Measurements from ENCODE around the gene IGSF3. TPM values are rescaled to one million over a fixed set of nuclear protein-coding genes. Genes with fewer than 3 reads are reported as not detected.

The IGSF3 gene
- total and polyA plus RNA-seq, 2 experiments from 2014 or later = 7.3 to 37.8 TPM

- no peak for TF ChIP-seq ZNF462 (CRISPR knock-in tag; IDR thresholded peaks at IDR 0.05)
- TF ChIP-seq POLR2AphosphoS5 (IDR thresholded peaks at IDR 0.05; ENCODE audit: low read depth) = no peak
Observed at GRCh38 chr1:116529199-116529631, 138.3 kb downstream of the IGSF3 start (continued).

- Histone ChIP-seq H3F3A (replicated peaks; ENCODE audit: low read depth) (no peaks in the 10 kb centered on the region), H2AFZ (no peak overlapping the region), H4K20me1 (replicated peaks; ENCODE audit: insufficient read depth) (no peaks in the 10 kb centered on the region), H3K4me2 (no peak overlapping the region), H3K79me2 (replicated peaks; ENCODE audit: insufficient read depth) (no peaks in the 10 kb centered on the region), H3K27me3 (ENCODE audit: insufficient read depth) (no peaks in the 10 kb centered on the region), H3K27ac (ENCODE audit: low read depth) (no peak overlapping the region), H3K4me3 (no peak overlapping the region), H3K9me2 (ENCODE audit: insufficient read depth) (peaks cover 3% of the 10 kb centered on the region; the same call in 1 of the 2 replicates), H3K4me1 (ENCODE audit: insufficient read depth) (no peaks in the 10 kb centered on the region), H3K36me3 (ENCODE audit: insufficient read depth) (no peaks in the 10 kb centered on the region; the same call in 1 of the 2 replicates)
- DNase-seq (ENCODE audit: low spot score) (no peak), ATAC-seq (no peak)
- Mint-ChIP-seq H3K9me3 (peaks cover 5% of the 10 kb centered on the region; the same call in 1 of the 3 replicates), H3K4me3 (no peak overlapping the region), H3K4me1 (no peaks in the 10 kb centered on the region), H3K36me3 (ENCODE audit: low read depth) (peaks cover 4% of the 10 kb centered on the region; the same call in 2 of the 3 replicates), H3K27ac (no peak overlapping the region), H3K27me3 (ENCODE audit: insufficient read depth, low read depth, poor library complexity) (no peaks in the 10 kb centered on the region)
- TF ChIP-seq CREB1 (CRISPR knock-in tag; IDR thresholded peaks at IDR 0.05; ENCODE audit: low read depth) = no peak
Observed at GRCh38 chr1:116528329-116529083, 139.0 kb downstream of the IGSF3 start.
